ENCODE results near the gene ESRRA. TPM values are rescaled to one million over a fixed set of nuclear protein-coding genes. Genes with fewer than 3 reads are reported as not detected.
A peak's percentile ranks its signal among the peaks of the same experiment; 100 is the strongest.

ESRRA gene
- total and polyA plus RNA-seq, 2 of the 13 experiments (the other 11 are each of a cell fraction or from before 2014, with no cell fraction given) = 18.1 to 36.3 TPM

- TF ChIP-seq YY1 (IDR thresholded peaks at IDR 0.05; ENCODE audit: insufficient read depth, insufficient replicate concordance, low read depth, low read length) = peak; percentile 40
- TF ChIP-seq, protein P1, sequence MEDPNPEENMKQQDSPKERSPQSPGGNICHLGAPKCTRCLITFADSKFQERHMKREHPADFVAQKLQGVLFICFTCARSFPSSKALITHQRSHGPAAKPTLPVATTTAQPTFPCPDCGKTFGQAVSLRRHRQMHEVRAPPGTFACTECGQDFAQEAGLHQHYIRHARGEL (CRISPR knock-in tag; IDR thresholded peaks at IDR 0.05) = no peak
- TF ChIP-seq SAFB2 (CRISPR knock-in tag; IDR thresholded peaks at IDR 0.05; ENCODE audit: borderline replicate concordance, low read depth) = no peak
- no peak for TF ChIP-seq POLR2AphosphoS2 (IDR thresholded peaks at IDR 0.05; ENCODE audit: low read depth, low read length)
- TF ChIP-seq ASH2L (IDR thresholded peaks at IDR 0.05; ENCODE audit: insufficient read length, low read depth, low read length) = peak; percentile 63
- no peak for TF ChIP-seq REL (CRISPR knock-in tag; conservative IDR thresholded peaks at IDR 0.05)
- peak; percentile 40; the same call in 1 of the 2 replicates for TF ChIP-seq ZNF24 (IDR thresholded peaks at IDR 0.05)
- TF ChIP-seq ZNF484 (CRISPR knock-in tag; IDR thresholded peaks at IDR 0.05; ENCODE audit: borderline replicate concordance, low read depth) = no peak
- TF ChIP-seq ZSCAN30 (CRISPR knock-in tag; IDR thresholded peaks at IDR 0.05) = no peak
- TF ChIP-seq, protein P2, sequence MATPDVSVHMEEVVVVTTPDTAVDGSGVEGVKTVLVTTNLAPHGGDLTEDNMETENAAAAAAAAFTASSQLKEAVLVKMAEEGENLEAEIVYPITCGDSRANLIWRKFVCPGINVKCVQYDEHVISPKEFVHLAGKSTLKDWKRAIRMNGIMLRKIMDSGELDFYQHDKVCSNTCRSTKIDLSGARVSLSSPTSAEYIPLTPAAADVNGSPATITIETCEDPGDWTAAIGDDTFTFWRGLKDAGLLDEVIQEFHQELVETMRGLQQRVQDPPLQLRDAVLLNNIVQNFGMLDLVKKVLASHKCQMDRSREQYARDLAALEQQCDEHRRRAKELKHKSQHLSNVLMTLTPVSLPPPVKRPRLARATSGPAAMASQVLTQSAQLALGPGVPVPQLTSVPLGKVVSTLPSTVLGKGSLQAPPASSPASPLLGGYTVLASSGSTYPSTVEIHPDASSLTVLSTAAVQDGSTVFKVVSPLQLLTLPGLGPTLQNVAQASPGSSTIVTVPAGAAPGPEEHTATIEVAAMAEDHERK (CRISPR knock-in tag; IDR thresholded peaks at IDR 0.05; ENCODE audit: low read depth) = no peak
- TF ChIP-seq HDAC6 (IDR thresholded peaks at IDR 0.05; ENCODE audit: low read depth, low read length) = no peak
- TF ChIP-seq ZFP36 (IDR thresholded peaks at IDR 0.05; ENCODE audit: borderline replicate concordance, low read depth, low read length, partially characterized antibody) = no peak
- peak; percentile 69 for TF ChIP-seq ZNF605 (CRISPR knock-in tag; IDR thresholded peaks at IDR 0.05)
- TF ChIP-seq, protein P3, sequence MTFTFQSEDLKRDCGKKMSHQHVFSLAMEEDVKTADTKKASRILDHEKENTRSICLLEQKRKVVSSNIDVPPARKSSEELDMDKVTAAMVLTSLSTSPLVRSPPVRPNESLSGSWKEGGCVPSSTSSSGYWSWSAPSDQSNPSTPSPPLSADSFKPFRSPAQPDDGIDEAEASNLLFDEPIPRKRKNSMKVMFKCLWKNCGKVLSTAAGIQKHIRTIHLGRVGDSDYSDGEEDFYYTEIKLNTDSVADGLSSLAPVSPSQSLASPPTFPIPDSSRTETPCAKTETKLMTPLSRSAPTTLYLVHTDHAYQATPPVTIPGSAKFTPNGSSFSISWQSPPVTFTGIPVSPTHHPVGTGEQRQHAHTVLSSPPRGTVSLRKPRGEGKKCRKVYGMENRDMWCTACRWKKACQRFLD (CRISPR knock-in tag; IDR thresholded peaks at IDR 0.05; ENCODE audit: borderline replicate concordance) = no peak; the same call in 1 of the 2 replicates
- TF ChIP-seq CREB1 (IDR thresholded peaks at IDR 0.05) = no peak
- TF ChIP-seq CREB1 (CRISPR knock-in tag; IDR thresholded peaks at IDR 0.05) = no peak
- no peak for TF ChIP-seq RAD51 (IDR thresholded peaks at IDR 0.05; ENCODE audit: borderline replicate concordance)
- TF ChIP-seq TCF7 (IDR thresholded peaks at IDR 0.05; ENCODE audit: low read depth) = no peak
- peak; percentile 62 for TF ChIP-seq KDM2A (CRISPR knock-in tag; IDR thresholded peaks at IDR 0.05; ENCODE audit: borderline replicate concordance, low read depth)
- TF ChIP-seq SUZ12 (IDR thresholded peaks at IDR 0.05; ENCODE audit: low read depth, low read length) = no peak
- TF ChIP-seq, protein P4, sequence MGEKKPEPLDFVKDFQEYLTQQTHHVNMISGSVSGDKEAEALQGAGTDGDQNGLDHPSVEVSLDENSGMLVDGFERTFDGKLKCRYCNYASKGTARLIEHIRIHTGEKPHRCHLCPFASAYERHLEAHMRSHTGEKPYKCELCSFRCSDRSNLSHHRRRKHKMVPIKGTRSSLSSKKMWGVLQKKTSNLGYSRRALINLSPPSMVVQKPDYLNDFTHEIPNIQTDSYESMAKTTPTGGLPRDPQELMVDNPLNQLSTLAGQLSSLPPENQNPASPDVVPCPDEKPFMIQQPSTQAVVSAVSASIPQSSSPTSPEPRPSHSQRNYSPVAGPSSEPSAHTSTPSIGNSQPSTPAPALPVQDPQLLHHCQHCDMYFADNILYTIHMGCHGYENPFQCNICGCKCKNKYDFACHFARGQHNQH (CRISPR knock-in tag; IDR thresholded peaks at IDR 0.05) = 0 out of 2 replicates have a peak, but pooled peaks have one; percentile 11
- TF ChIP-seq FOXJ3 (CRISPR knock-in tag; IDR thresholded peaks at IDR 0.05; ENCODE audit: borderline replicate concordance) = peak; percentile 32; the same call in 1 of the 2 replicates
- TF ChIP-seq SMC3 (IDR thresholded peaks at IDR 0.05; ENCODE audit: low read length) = no peak
Measured at GRCh38 chr11:64304316-64305072, 830 bp upstream of the ESRRA start (continued).
